CD4-positive, alpha-beta T cell treated with Interleukin-15 for 1 hour (primary cell): ENCODE results near the gene ZNF547.
"Not testable (repeated sequence)": the region's sequence is repeated elsewhere in the genome, so short reads cannot be mapped to it uniquely, and the experiment has no call there.

ENCODE experiments used
- DNase-seq: peaks from one replicate; pipeline ENCODE4 v3.0.0-alpha.2; 2020

ZNF547 gene

GRCh38 chr19:57362997-57363687 lies at the start of gene ZNF547, which contains the start of gene TRAPPC2B:
TSS of gene ZNF547 (plus strand) at chr19:57363551. CDS start at chr19:57368556, 5,005 bp downstream.
TSS of gene TRAPPC2B (plus strand) at chr19:57363551. CDS start at chr19:57364834, 1,283 bp downstream.
- DNase-seq, result peak; percentile 99

GRCh38 chr19:57314146-57314545 lies 49.2 kb upstream of the ZNF547 start:
- DNase-seq, result no peak

- DNase-seq, result no peak
These were observed 45.8 kb upstream of the ZNF547 start for GRCh38 chr19:57317503-57317902.

- DNase-seq, result no peak
These were observed 43.5 kb upstream of the ZNF547 start for GRCh38 chr19:57319869-57320179.

- DNase-seq, result peak; percentile 93
These were observed 42.9 kb upstream of the ZNF547 start, which contains the start of gene ZNF543 for GRCh38 chr19:57320180-57321084. TSS of gene ZNF543 (plus strand) at chr19:57320472. CDS start at chr19:57320854, 382 bp downstream.

GRCh38 chr19:57321116-57321515 lies 42.2 kb upstream of the ZNF547 start:
- no peak for DNase-seq

- no peak for DNase-seq
These were observed 41.6 kb upstream of the ZNF547 start for GRCh38 chr19:57321751-57322150.

GRCh38 chr19:57324992-57325391 lies 38.4 kb upstream of the ZNF547 start:
- DNase-seq, result no peak

GRCh38 chr19:57327993-57328392 lies 35.4 kb upstream of the ZNF547 start:
- no peak for DNase-seq

GRCh38 chr19:57334191-57334590 lies 29.2 kb upstream of the ZNF547 start:
- no peak for DNase-seq

GRCh38 chr19:57338877-57339276 lies 24.5 kb upstream of the ZNF547 start:
- DNase-seq, result no peak

GRCh38 chr19:57342582-57342981 lies 20.8 kb upstream of the ZNF547 start:
- no peak for DNase-seq

- no peak for DNase-seq
These were observed 15.2 kb upstream of the ZNF547 start for GRCh38 chr19:57348136-57348535.

GRCh38 chr19:57350877-57351805 lies 12.2 kb upstream of the ZNF547 start, which contains the start of gene ZNF304:
TSS of gene ZNF304 (plus strand) at chr19:57351271. CDS start at chr19:57351665, 394 bp downstream.
- peak; percentile 88 for DNase-seq

GRCh38 chr19:57351867-57352266 lies 11.5 kb upstream of the ZNF547 start:
- DNase-seq, result no peak

- no peak for DNase-seq
These were observed 7.4 kb upstream of the ZNF547 start for GRCh38 chr19:57355916-57356315.

GRCh38 chr19:57357406-57357805 lies 5.9 kb upstream of the ZNF547 start:
- no peak for DNase-seq

- DNase-seq, result no peak
These were observed 4.1 kb upstream of the ZNF547 start for GRCh38 chr19:57359300-57359699.

GRCh38 chr19:57362419-57362818 lies 932 bp upstream of the ZNF547 start:
- no peak for DNase-seq

- no peak for DNase-seq
These were observed 384 bp downstream of the ZNF547 start for GRCh38 chr19:57363688-57364181.

- no peak for DNase-seq
These were observed 3.4 kb downstream of the ZNF547 start for GRCh38 chr19:57366776-57367175.

- no peak for DNase-seq
These were observed 10.8 kb downstream of the ZNF547 start for GRCh38 chr19:57374179-57374578.

- DNase-seq, result not testable (repeated sequence)
These were observed 11.3 kb downstream of the ZNF547 start for GRCh38 chr19:57374647-57375046.
